ENCODE data around the gene CCDC12. TPM values are rescaled to one million over a fixed set of nuclear protein-coding genes. Genes with fewer than 3 reads are reported as not detected.
A peak's percentile ranks its signal among the peaks of the same experiment; 100 is the strongest.

CCDC12 gene
- total and polyA plus RNA-seq, 2 donors (not counting 1 experiment from before 2014, with no cell fraction given): 84.0 to 97.3 TPM

DNA sequence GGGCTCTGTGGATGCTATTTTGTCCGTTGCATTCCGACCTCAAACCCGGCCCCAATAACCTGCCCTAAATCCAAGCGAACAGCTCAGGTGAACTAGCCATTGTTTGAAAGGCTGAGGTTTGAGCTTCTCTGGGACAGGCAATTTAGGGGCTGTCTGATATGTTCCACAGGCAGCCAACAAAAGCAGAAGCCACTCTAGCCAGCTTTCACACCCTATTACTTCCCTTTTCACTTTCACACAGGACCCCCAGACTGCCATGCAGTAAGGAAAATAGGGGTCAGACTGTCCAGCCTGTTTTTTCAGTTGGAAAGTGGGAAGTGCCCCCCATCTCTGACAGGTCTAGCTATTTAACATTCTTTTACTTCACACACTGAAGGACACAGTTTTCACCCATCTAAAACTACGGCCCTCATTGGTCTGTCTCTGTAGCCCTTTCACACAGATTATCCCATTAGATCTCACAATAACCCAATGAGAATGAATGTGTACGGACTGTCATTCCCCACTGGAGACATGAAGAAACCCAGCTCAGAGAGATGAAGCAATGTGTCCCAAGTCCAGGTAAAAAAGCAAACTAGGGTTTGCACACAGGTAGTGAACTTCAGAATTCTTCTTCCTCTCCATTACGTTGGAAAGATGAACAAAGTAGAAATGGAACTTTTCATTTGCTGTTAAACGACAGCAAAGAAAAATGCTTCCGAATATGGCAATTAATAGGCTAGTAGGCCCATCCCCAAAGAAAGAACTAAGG lies 1.9 kb downstream of the CCDC12 start:
- peak overlapping the region; percentile 87 for H3K4me3 Mint-ChIP-seq
- Histone ChIP-seq H3K4me1 (ENCODE audit: control insufficient read depth in 2 of 2, insufficient read depth in 2 of 2, low read length in 2 of 2) (peaks cover 78 to 91% of the 10 kb centered on the region in 2 donors), H3K79me2 (ENCODE audit: control insufficient read depth, insufficient read depth, low read length) (peaks cover 94% of the 10 kb centered on the region), H3K4me3 (ENCODE audit: control extremely low read depth in 1 of 5, extremely low read depth in 1 of 5, insufficient read depth in 1 of 5, low read depth in 2 of 5, low read length in 4 of 5) (peak overlapping the region in 3 of 5 experiments; percentile 85 to 91 (median 86)), H3K36me3 (replicated peaks in 1 of 2; ENCODE audit: control extremely low read depth in 1 of 2, control insufficient read depth in 1 of 2, extremely low read depth in 1 of 2, insufficient read depth in 2 of 2, low read length in 1 of 2) (peaks cover 0 to 5% of the 10 kb centered on the region in 2 experiments), H3K27me3 (replicated peaks in 1 of 4; ENCODE audit: control extremely low read depth in 1 of 4, control insufficient read depth in 3 of 4, insufficient read depth in 4 of 4, low read length in 3 of 4) (no peaks in the 10 kb centered on the region), H2AFZ (ENCODE audit: insufficient read depth, low read depth, low read length, poor library complexity, severe bottlenecking) (no peak overlapping the region), H3K9ac (ENCODE audit: low read length) (peak overlapping the region; percentile 24), H3K4me2 (replicated peaks; ENCODE audit: low read depth, low read length, poor library complexity, severe bottlenecking) (peak overlapping the region; percentile 90), H4K20me1 (ENCODE audit: control insufficient read depth, insufficient read depth, low read length, poor library complexity, severe bottlenecking) (peaks cover 67% of the 10 kb centered on the region), H3K27ac (ENCODE audit: low read length in 2 of 2) (peak overlapping the region; percentile 49 to 68), H3K9me3 (ENCODE audit: control extremely low read depth in 1 of 3, control insufficient read depth in 2 of 3, insufficient read depth in 1 of 3, low read length in 2 of 3) (no peaks in the 10 kb centered on the region)
- no peak for TF ChIP-seq EZH2 (IDR thresholded peaks at IDR 0.05; ENCODE audit: borderline replicate concordance, insufficient read depth, low read depth, low read length, poor library complexity, severe bottlenecking)
- TF ChIP-seq, protein P1, sequence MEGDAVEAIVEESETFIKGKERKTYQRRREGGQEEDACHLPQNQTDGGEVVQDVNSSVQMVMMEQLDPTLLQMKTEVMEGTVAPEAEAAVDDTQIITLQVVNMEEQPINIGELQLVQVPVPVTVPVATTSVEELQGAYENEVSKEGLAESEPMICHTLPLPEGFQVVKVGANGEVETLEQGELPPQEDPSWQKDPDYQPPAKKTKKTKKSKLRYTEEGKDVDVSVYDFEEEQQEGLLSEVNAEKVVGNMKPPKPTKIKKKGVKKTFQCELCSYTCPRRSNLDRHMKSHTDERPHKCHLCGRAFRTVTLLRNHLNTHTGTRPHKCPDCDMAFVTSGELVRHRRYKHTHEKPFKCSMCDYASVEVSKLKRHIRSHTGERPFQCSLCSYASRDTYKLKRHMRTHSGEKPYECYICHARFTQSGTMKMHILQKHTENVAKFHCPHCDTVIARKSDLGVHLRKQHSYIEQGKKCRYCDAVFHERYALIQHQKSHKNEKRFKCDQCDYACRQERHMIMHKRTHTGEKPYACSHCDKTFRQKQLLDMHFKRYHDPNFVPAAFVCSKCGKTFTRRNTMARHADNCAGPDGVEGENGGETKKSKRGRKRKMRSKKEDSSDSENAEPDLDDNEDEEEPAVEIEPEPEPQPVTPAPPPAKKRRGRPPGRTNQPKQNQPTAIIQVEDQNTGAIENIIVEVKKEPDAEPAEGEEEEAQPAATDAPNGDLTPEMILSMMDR (IDR thresholded peaks at IDR 0.05): no peak
- CTCF ChIA-PET: interaction anchor here (0.7 to 1.1 kb wide), 7 partner anchors 23 to 65 kb away, joined by 3 to 4 read pairs (median 3); no protein-coding TSS in a partner anchor
- peaks cover 76% of the 10 kb centered on the region for H3K4me1 Mint-ChIP-seq
- intact Hi-C loops (cut with micrococcal nuclease): loop anchor here (1.0 to 5.0 kb wide), 4 partner anchors 9 to 808 kb away; partner anchors contain the start of genes SETD2 and SMARCC1
- DNase-seq: peak; percentile 78
- POLR2A ChIA-PET: interaction anchor here (1.7 kb wide), 1 partner anchor 43 kb away, joined by 9 read pairs; no protein-coding TSS in a partner anchor
- H3K27me3 Mint-ChIP-seq: no peaks in the 10 kb centered on the region
- peak overlapping the region; percentile 96 for H3K27ac Mint-ChIP-seq
- 73% methylated on average over 5 of the region's 9 CpGs for WGBS (ENCODE audit: insufficient coverage)
- H3K9me3 Mint-ChIP-seq (ENCODE audit: insufficient read depth): no peaks in the 10 kb centered on the region
- peak; percentile 8 for ATAC-seq (ENCODE audit: low read depth)

GRCh38 chr3:46972396-46972795 lies 4.1 kb downstream of the CCDC12 start:
- Mint-ChIP-seq H3K4me1 (peaks cover 80% of the 10 kb centered on the region), H3K27me3 (no peaks in the 10 kb centered on the region), H3K4me3 (peak overlapping the region; percentile 66), H3K27ac (peak overlapping the region; percentile 78), H3K9me3 (ENCODE audit: insufficient read depth) (no peaks in the 10 kb centered on the region)
- peak overlapping the region in 1 of 5 experiments; percentile 9 for H3K4me3 ChIP-seq (ENCODE audit: control extremely low read depth in 1 of 5, extremely low read depth in 1 of 5, insufficient read depth in 1 of 5, low read depth in 2 of 5, low read length in 4 of 5)
- H3K4me2 ChIP-seq (replicated peaks; ENCODE audit: low read depth, low read length, poor library complexity, severe bottlenecking): peak overlapping the region; percentile 72
- no peak overlapping the region for H2AFZ ChIP-seq (ENCODE audit: insufficient read depth, low read depth, low read length, poor library complexity, severe bottlenecking)
- TF ChIP-seq, protein P1 (IDR thresholded peaks at IDR 0.05): no peak
- TF ChIP-seq EZH2 (IDR thresholded peaks at IDR 0.05; ENCODE audit: borderline replicate concordance, insufficient read depth, low read depth, low read length, poor library complexity, severe bottlenecking): no peak
- no peak overlapping the region for H3K9ac ChIP-seq (ENCODE audit: low read length)
- ATAC-seq (ENCODE audit: low read depth): no peak
- no peaks in the 10 kb centered on the region for H3K27me3 ChIP-seq (replicated peaks in 1 of 4; ENCODE audit: control extremely low read depth in 1 of 4, control insufficient read depth in 3 of 4, insufficient read depth in 4 of 4, low read length in 3 of 4)
- H3K9me3 ChIP-seq (ENCODE audit: control extremely low read depth in 1 of 3, control insufficient read depth in 2 of 3, insufficient read depth in 1 of 3, low read length in 2 of 3): no peaks in the 10 kb centered on the region
- H4K20me1 ChIP-seq (ENCODE audit: control insufficient read depth, insufficient read depth, low read length, poor library complexity, severe bottlenecking): peaks cover 89% of the 10 kb centered on the region
- peaks cover 0 to 15% of the 10 kb centered on the region in 2 experiments for H3K36me3 ChIP-seq (replicated peaks in 1 of 2; ENCODE audit: control extremely low read depth in 1 of 2, control insufficient read depth in 1 of 2, extremely low read depth in 1 of 2, insufficient read depth in 2 of 2, low read length in 1 of 2)
- peaks cover 83 to 93% of the 10 kb centered on the region in 2 donors for H3K4me1 ChIP-seq (ENCODE audit: control insufficient read depth in 2 of 2, insufficient read depth in 2 of 2, low read length in 2 of 2)
- no peak for DNase-seq
- H3K27ac ChIP-seq (ENCODE audit: low read length in 2 of 2): peak overlapping the region; percentile 0 to 77
- H3K79me2 ChIP-seq (ENCODE audit: control insufficient read depth, insufficient read depth, low read length): peaks cover 97% of the 10 kb centered on the region
- ChIA-PET POLR2A (interaction anchor here (0.7 kb wide), 2 partner anchors 16 to 33 kb away, joined by 3 to 5 read pairs; no protein-coding TSS in a partner anchor), CTCF (interaction anchor here (1.0 kb wide), 1 partner anchor 36 kb away, joined by 3 read pairs; no protein-coding TSS in a partner anchor)
- WGBS (ENCODE audit: insufficient coverage): no CpG with 5 or more reads among the region's 2 CpGs
- intact Hi-C loops (cut with micrococcal nuclease): no loop called here

All from B cell (primary cell).